GM21723 (cell line): Measurements from ENCODE around the gene MYLIP.

Experiments used
- ATAC-seq: cut with Tn5 transposase; IDR thresholded peaks from one replicate; pipeline ENCODE4 v1.9.1; 2021; ENCODE audit warnings: mild to moderate bottlenecking, moderate library complexity; ENCODE audit not compliant: unreplicated experiment

Gene MYLIP

GRCh38 chr6:16137451-16137801, 8.5 kb downstream of the MYLIP start:
- no peak for ATAC-seq

GRCh38 chr6:16139556-16139955, 10.7 kb downstream of the MYLIP start:
- ATAC-seq, result no peak

- no peak for ATAC-seq
These were observed 11.7 kb downstream of the MYLIP start for GRCh38 chr6:16140607-16141006.

- ATAC-seq, result no peak
These were observed 12.6 kb downstream of the MYLIP start for GRCh38 chr6:16141514-16141913.

GRCh38 chr6:16145038-16145437, 16.2 kb downstream of the MYLIP start:
- no peak for ATAC-seq

GRCh38 chr6:16146028-16146427, 17.1 kb downstream of the MYLIP start:
- ATAC-seq, result no peak

- ATAC-seq, result no peak
These were observed 17.7 kb downstream of the MYLIP start for GRCh38 chr6:16146527-16146955.

GRCh38 chr6:16148498-16148897, 19.6 kb downstream of the MYLIP start:
- no peak for ATAC-seq

- ATAC-seq, result no peak
These were observed 20.4 kb downstream of the MYLIP start for GRCh38 chr6:16149305-16149704.

- no peak for ATAC-seq
These were observed 21.2 kb downstream of the MYLIP start for GRCh38 chr6:16150098-16150497.

GRCh38 chr6:16153211-16153820, 24.4 kb downstream of the MYLIP start:
- no peak for ATAC-seq

- ATAC-seq, result no peak
These were observed 26.0 kb downstream of the MYLIP start for GRCh38 chr6:16154904-16155303.

- ATAC-seq, result no peak
These were observed 28.6 kb downstream of the MYLIP start for GRCh38 chr6:16157492-16157891.

- ATAC-seq, result no peak
These were observed 29.0 kb downstream of the MYLIP start for GRCh38 chr6:16157909-16158308.

GRCh38 chr6:16158943-16159557, 30.2 kb downstream of the MYLIP start:
- no peak for ATAC-seq

- ATAC-seq, result no peak
These were observed 31.9 kb downstream of the MYLIP start for GRCh38 chr6:16160794-16161193.

- ATAC-seq, result no peak
These were observed 33.1 kb downstream of the MYLIP start for GRCh38 chr6:16162003-16162402.

- ATAC-seq, result no peak
These were observed 34.2 kb downstream of the MYLIP start for GRCh38 chr6:16163066-16163465.

GRCh38 chr6:16163535-16164300, 34.8 kb downstream of the MYLIP start:
- no peak for ATAC-seq

GRCh38 chr6:16165641-16166040, 36.8 kb downstream of the MYLIP start:
- ATAC-seq, result no peak

- no peak for ATAC-seq
These were observed 38.2 kb downstream of the MYLIP start for GRCh38 chr6:16166871-16167608.

- no peak for ATAC-seq
These were observed 39.2 kb downstream of the MYLIP start for GRCh38 chr6:16168121-16168520.
